ENCODE data around the gene GGACT. TPM values are rescaled to one million over a fixed set of nuclear protein-coding genes. Genes with fewer than 3 reads are reported as not detected.
"Not testable (repeated sequence)": the region's sequence is repeated elsewhere in the genome, so short reads cannot be mapped to it uniquely, and the experiment has no call there.

Gene GGACT
- total and polyA plus RNA-seq, 12 donors, result 1.8 to 16.0 (median 10.2) TPM

GRCh38 chr13:100630555-100630954 is 42.0 kb upstream of the GGACT start:
- Histone ChIP-seq H3K4me3 (no peak overlapping the region), H3K27ac (no peak overlapping the region), H3K36me3 (replicated peaks in 1 of 2) (peaks cover 0 to 15% of the 10 kb centered on the region in 2 donors), H3K27me3 (no peaks in the 10 kb centered on the region), H3K4me1 (replicated peaks in 1 of 2) (no peaks in the 10 kb centered on the region), H3K9me3 (replicated peaks in 1 of 3) (no peaks in the 10 kb centered on the region)
- intact Hi-C loops (cut with DNase I), result no loop called here
- no peak for DNase-seq
- no peak for TF ChIP-seq POLR2A (IDR thresholded peaks at IDR 0.05)
- TF ChIP-seq, protein P1, sequence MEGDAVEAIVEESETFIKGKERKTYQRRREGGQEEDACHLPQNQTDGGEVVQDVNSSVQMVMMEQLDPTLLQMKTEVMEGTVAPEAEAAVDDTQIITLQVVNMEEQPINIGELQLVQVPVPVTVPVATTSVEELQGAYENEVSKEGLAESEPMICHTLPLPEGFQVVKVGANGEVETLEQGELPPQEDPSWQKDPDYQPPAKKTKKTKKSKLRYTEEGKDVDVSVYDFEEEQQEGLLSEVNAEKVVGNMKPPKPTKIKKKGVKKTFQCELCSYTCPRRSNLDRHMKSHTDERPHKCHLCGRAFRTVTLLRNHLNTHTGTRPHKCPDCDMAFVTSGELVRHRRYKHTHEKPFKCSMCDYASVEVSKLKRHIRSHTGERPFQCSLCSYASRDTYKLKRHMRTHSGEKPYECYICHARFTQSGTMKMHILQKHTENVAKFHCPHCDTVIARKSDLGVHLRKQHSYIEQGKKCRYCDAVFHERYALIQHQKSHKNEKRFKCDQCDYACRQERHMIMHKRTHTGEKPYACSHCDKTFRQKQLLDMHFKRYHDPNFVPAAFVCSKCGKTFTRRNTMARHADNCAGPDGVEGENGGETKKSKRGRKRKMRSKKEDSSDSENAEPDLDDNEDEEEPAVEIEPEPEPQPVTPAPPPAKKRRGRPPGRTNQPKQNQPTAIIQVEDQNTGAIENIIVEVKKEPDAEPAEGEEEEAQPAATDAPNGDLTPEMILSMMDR (IDR thresholded peaks at IDR 0.05), result no peak
- 65 to 78% (median 69%) methylated on average over 8 of the region's 8 CpGs for WGBS, 4 donors

- H3K9me3 ChIP-seq (replicated peaks in 1 of 3), result no peaks in the 10 kb centered on the region
- WGBS, 4 donors, result 91 to 94% (median 93%) methylated on average over 14 to 15 of the region's 15 CpGs
Observed at GRCh38 chr13:100627120-100627519, 38.5 kb upstream of the GGACT start.

GRCh38 chr13:100625447-100625846 is 36.9 kb upstream of the GGACT start:
- no peak for DNase-seq
- Histone ChIP-seq H3K4me1 (replicated peaks in 1 of 2) (no peaks in the 10 kb centered on the region), H3K27me3 (no peaks in the 10 kb centered on the region), H3K9me3 (replicated peaks in 1 of 3) (no peaks in the 10 kb centered on the region), H3K27ac (no peak overlapping the region), H3K36me3 (replicated peaks in 1 of 2) (peaks cover 0 to 16% of the 10 kb centered on the region in 2 donors), H3K4me3 (no peak overlapping the region)
- intact Hi-C loops (cut with DNase I), result no loop called here
- no peak for TF ChIP-seq POLR2A (IDR thresholded peaks at IDR 0.05)
- 84 to 92% (median 91%) methylated on average over 9 of the region's 9 CpGs for WGBS, 4 donors

More at GRCh38 chr13:100627120-100627519, 38.5 kb upstream of the GGACT start:
- H3K27me3 ChIP-seq, result no peaks in the 10 kb centered on the region
- no peak for DNase-seq
- H3K27ac ChIP-seq, result no peak overlapping the region
- TF ChIP-seq, protein P1 (IDR thresholded peaks at IDR 0.05), result no peak
- no peak for TF ChIP-seq POLR2A (IDR thresholded peaks at IDR 0.05)
- no peak overlapping the region for H3K4me3 ChIP-seq
- peaks cover 0 to 16% of the 10 kb centered on the region in 2 donors for H3K36me3 ChIP-seq (replicated peaks in 1 of 2)
- no peaks in the 10 kb centered on the region for H3K4me1 ChIP-seq (replicated peaks in 1 of 2)
- intact Hi-C loops (cut with DNase I), result no loop called here

GRCh38 chr13:100620792-100621191 is 32.2 kb upstream of the GGACT start:
- intact Hi-C loops (cut with DNase I), result no loop called here
- TF ChIP-seq, protein P1 (IDR thresholded peaks at IDR 0.05), result no peak
- TF ChIP-seq POLR2A (IDR thresholded peaks at IDR 0.05), result no peak

GRCh38 chr13:100619940-100620339 is 31.4 kb upstream of the GGACT start:
- 90 to 93% (median 93%) methylated on average over 2 of the region's 2 CpGs for WGBS, 4 donors
- Histone ChIP-seq H3K9me3 (replicated peaks in 1 of 3) (no peaks in the 10 kb centered on the region), H3K4me1 (replicated peaks in 1 of 2) (no peaks in the 10 kb centered on the region), H3K4me3 (no peak overlapping the region), H3K27me3 (no peaks in the 10 kb centered on the region), H3K27ac (no peak overlapping the region), H3K36me3 (replicated peaks in 1 of 2) (peaks cover 0 to 6% of the 10 kb centered on the region in 2 donors)
- TF ChIP-seq, protein P1 (IDR thresholded peaks at IDR 0.05), result no peak
- no peak for TF ChIP-seq POLR2A (IDR thresholded peaks at IDR 0.05)
- no peak for DNase-seq
- intact Hi-C loops (cut with DNase I), result no loop called here

More at GRCh38 chr13:100620792-100621191, 32.2 kb upstream of the GGACT start:
- Histone ChIP-seq H3K9me3 (replicated peaks in 1 of 3) (no peaks in the 10 kb centered on the region), H3K4me3 (no peak overlapping the region), H3K36me3 (replicated peaks in 1 of 2) (peaks cover 0 to 10% of the 10 kb centered on the region in 2 donors), H3K4me1 (replicated peaks in 1 of 2) (no peaks in the 10 kb centered on the region), H3K27me3 (no peaks in the 10 kb centered on the region), H3K27ac (no peak overlapping the region)
- no peak for DNase-seq
- 88 to 94% (median 90%) methylated on average over 4 of the region's 4 CpGs for WGBS, 4 donors

DNA sequence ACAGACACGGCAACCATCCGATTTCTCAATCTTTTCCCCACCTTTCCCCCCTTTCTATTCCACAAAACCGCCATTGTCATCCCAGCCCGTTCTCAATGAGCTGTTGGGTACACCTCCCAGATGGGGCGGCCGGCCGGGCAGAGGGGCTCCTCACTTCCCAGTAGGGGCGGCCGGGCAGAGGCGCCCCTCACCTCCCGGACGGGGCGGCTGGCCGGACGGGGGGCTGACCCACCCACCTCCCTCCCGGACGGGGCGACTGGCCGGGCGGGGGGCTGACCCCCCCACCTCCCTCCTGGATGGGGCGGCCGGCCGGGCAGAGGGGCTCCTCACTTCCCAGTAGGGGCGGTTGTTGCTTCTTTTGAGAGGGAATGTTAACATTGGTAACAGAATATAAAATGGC is 30.3 kb upstream of the GGACT start:
- H3K27me3 ChIP-seq; DNase-seq; H3K9me3 ChIP-seq (replicated peaks in 1 of 3); H3K4me1 ChIP-seq (replicated peaks in 1 of 2); H3K36me3 ChIP-seq (replicated peaks in 1 of 2); intact Hi-C loops (cut with DNase I); H3K4me3 ChIP-seq; H3K27ac ChIP-seq: not testable (repeated sequence)
- 94 to 98% (median 97%) methylated on average over 15 to 22 of the region's 24 CpGs for WGBS, 4 donors

All from adrenal gland (tissue), 12 donors.